Heart left ventricle (tissue), 13 donors: ENCODE results near the gene KCNJ6.

ENCODE experiments used
- POLR2A ChIP-seq, 2 donors: fragments of 450-650 bp; IDR thresholded peaks; one replicate each; pipeline ENCODE4 v1.6.1; 2017; ENCODE audit warnings: antibody characterized with exemption in 2 of 2, mild to moderate bottlenecking in 2 of 2, moderate library complexity in 2 of 2
- TF ChIP-seq, protein P1 (sequence below), 12 donors: fragments of 200-600 bp; sonication (generic) in 4 of 12; IDR thresholded peaks; one replicate each; pipeline versions ENCODE4 v1.5.0 to v1.8.0; 2018 to 2022; ENCODE audit warnings: antibody characterized with exemption in 12 of 12, mild to moderate bottlenecking in 5 of 12
- donor health status: ischemic (EF 13 %, LVEDD 7.1; RV severe dilation, severe dysfunction).
- donor health status: DM: no; HTN: yes; CAD: no.
- donor health status: DM: no; HTN: no; CAD: no.
- donor health status: ischemic (EF 25% LVEDD 6.9; RV normal size, moderate dysfunction).
- donor health status: ischemic (EF 25% LVEDD 5.7; RV mildly dilated, moderate dysfunction).
- donor health status: ischemic (EF 35%, LVEDD 5.7; RV mildly dilated, moderate dysfunction).
- donor health status: nonischemic (EF 11% LVEDD 7.7; RV severe dilation, severe dysfunction).
- donor health status: DM: yes; HTN: yes; CAD: no.
- donor health status: PGD.
- donor health status: ischemic (EF 29% LVEDD 5.4; RV normal size, mild dysfunction).
- donor health status: nonischemic (EF 23%, LVEDD 6.1; RV moderate dilation, normal function).

DNA sequence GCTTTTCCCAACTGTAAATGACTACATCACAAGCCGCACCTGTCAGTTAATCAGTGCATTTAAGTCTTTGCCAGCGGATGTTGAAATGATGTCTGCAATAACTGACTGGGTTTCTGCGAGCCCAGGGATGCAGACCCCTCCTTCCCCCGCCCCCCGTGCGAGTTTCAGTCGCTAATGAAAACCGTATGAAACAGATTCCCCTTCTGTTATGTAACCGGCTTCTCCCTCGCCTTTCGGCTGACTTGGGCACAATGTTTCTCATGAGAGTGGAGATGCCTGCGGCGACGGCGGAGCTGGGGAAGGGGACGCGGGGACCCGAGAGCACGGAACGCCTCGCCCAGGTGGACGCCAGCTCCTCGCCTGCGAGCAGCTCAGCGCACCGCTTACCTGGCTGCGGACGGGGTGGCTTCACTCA, 753 bp downstream of the KCNJ6 start:
- TF ChIP-seq, protein P1, sequence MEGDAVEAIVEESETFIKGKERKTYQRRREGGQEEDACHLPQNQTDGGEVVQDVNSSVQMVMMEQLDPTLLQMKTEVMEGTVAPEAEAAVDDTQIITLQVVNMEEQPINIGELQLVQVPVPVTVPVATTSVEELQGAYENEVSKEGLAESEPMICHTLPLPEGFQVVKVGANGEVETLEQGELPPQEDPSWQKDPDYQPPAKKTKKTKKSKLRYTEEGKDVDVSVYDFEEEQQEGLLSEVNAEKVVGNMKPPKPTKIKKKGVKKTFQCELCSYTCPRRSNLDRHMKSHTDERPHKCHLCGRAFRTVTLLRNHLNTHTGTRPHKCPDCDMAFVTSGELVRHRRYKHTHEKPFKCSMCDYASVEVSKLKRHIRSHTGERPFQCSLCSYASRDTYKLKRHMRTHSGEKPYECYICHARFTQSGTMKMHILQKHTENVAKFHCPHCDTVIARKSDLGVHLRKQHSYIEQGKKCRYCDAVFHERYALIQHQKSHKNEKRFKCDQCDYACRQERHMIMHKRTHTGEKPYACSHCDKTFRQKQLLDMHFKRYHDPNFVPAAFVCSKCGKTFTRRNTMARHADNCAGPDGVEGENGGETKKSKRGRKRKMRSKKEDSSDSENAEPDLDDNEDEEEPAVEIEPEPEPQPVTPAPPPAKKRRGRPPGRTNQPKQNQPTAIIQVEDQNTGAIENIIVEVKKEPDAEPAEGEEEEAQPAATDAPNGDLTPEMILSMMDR (IDR thresholded peaks at IDR 0.05), result no peak
- TF ChIP-seq POLR2A (IDR thresholded peaks at IDR 0.05), result no peak
